Measurements from ENCODE around the gene SEMA6A. TPM values are rescaled to one million over a fixed set of nuclear protein-coding genes. Genes with fewer than 3 reads are reported as not detected.
A peak's percentile ranks its signal among the peaks of the same experiment; 100 is the strongest.

The SEMA6A gene, protein sequence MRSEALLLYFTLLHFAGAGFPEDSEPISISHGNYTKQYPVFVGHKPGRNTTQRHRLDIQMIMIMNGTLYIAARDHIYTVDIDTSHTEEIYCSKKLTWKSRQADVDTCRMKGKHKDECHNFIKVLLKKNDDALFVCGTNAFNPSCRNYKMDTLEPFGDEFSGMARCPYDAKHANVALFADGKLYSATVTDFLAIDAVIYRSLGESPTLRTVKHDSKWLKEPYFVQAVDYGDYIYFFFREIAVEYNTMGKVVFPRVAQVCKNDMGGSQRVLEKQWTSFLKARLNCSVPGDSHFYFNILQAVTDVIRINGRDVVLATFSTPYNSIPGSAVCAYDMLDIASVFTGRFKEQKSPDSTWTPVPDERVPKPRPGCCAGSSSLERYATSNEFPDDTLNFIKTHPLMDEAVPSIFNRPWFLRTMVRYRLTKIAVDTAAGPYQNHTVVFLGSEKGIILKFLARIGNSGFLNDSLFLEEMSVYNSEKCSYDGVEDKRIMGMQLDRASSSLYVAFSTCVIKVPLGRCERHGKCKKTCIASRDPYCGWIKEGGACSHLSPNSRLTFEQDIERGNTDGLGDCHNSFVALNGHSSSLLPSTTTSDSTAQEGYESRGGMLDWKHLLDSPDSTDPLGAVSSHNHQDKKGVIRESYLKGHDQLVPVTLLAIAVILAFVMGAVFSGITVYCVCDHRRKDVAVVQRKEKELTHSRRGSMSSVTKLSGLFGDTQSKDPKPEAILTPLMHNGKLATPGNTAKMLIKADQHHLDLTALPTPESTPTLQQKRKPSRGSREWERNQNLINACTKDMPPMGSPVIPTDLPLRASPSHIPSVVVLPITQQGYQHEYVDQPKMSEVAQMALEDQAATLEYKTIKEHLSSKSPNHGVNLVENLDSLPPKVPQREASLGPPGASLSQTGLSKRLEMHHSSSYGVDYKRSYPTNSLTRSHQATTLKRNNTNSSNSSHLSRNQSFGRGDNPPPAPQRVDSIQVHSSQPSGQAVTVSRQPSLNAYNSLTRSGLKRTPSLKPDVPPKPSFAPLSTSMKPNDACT
- total RNA-seq: 5.0 and 18.8 TPM in 2 replicates

DNA sequence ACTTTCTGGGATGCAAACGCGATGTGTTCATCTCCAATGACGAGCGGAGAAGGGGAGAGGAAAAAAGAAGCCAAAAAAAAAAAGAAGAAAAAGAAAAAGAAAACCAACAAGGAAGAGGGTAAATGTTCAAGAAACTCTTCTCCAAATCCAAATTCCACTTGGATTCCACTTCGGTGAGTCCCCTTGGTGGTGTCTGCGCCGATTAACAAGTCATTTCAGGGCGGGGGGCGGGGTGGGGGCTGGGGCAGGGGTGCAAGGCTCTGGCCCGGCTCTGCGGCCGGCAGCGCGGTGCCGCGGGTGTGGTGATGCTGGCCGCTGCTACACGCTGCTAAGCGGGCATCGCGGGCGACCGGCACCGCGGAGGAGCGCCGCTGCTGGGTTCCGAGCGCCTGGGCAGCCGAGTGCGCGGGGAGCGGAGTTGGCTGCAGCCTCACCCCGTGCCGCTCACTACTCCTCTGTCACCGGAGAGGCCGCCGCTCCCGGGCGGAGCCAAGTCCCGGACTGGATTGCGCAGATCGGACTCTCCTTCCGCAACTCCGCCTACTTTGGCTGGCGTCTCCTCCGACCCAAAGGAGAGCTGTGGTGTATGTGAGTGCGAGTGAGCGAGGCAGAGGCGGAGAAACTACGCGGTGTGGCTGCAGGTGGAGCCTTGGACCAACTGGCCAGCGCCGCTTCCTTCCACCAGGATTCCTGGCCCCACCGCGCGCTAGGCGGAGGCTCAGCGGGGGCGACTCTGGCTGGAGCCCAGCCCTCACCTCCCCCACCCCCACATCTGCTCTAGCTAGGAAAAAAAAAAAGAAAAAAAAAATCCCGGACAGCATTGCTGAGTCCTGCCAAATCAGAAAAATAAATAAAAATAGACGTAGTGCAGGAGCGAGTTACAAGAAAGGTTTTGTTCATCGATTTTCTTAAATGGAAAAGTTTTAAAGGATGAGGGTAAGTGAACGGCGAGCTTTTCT is at the start of gene SEMA6A:
Gene SEMA6A, minus strand, starts transcription at position 457 of the 959 bp plus-strand sequence. CDS start 69,879 bp downstream, outside the sequence.
- peak; percentile 90 to 97 for DNase-seq (ENCODE audit: low read depth in 2 of 2)

DNA sequence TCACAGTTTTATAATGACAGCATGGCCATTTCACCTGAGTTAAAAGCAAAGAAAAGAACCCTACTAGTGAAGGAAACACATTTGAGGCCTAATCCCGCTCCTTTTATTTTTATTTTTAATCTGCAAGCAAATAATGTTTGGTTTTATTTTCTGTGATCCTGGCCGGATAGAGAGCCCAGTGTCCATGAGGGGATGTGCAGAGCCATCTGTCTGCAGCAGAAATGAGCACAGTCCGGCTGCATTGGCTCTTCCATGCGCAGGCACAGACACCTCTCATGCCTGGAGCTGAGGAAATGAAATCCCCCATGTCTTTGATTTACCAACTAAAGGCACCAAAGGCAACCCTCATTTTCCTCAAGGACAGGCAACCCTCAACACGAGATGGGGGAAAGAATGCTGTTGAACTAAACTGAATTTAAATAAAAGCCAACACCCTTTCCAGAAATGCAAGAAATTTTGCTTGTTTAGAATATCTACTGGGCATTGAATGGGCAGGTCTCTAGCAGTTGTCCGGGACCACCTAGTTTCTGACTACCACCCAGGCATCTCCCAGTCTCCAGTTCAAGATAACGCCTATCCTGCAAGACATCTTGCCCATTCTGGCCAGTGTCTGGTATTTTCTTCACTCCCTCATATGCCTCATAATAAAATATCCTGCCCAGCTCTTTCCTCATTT is 47.9 kb upstream of the SEMA6A start:
- DNase-seq (ENCODE audit: low read depth in 2 of 2): no peak

DNA sequence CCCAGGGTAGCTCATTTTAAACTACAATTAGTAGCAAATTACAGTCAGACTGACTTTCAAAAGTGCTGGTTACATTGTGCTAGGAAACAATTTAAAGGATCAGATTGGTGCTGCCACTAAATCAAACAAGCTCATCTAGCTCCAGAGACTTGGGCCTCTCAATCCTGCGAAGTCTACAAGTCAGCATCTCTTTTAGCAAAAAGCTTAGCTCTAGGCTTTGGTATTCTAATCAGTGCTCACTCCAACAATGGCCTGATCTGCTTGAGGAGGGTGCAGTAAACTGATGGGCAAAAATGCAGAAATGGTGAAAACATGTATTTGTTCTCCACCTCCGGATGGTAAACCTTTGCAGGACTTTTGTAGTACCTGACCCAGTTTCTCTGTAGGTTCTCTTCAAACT is 47.0 kb upstream of the SEMA6A start:
- DNase-seq (ENCODE audit: low read depth in 2 of 2): no peak

DNA sequence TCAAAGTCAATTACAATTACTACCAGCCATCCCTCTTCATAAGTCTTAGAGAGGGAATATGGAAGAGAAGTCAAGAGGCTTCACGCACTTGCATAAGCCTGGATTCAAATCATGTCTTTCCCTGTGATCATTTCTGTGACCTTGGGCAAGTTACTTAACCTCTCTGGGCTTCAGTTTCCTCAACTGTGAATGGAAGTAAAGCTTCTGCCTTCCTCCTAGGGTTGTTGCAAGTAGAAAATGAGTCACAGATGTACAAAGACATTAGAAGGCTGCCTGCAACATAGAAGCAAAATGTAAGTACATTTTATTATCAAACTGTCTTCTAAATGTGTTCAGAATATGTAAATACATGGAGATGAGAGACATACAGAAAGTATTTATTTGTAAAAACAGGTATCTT is 42.3 kb upstream of the SEMA6A start:
- no peak for DNase-seq (ENCODE audit: low read depth in 2 of 2)

DNA sequence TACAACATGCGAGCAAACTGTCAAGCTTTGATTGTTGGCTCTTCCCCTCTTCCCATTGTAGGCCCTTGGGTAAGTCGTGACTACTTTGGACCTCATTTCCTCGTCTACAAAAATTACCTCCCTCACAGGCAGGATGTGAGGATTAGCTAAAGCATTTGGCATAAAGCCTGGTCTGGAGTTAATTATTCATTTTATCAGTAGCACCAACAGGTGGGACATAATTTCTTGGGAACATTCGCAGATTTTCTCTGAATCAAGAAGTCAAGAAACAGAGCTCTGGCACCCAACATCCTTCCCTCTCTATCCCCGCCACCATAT is 39.9 kb upstream of the SEMA6A start:
- DNase-seq (ENCODE audit: low read depth in 2 of 2): no peak

DNA sequence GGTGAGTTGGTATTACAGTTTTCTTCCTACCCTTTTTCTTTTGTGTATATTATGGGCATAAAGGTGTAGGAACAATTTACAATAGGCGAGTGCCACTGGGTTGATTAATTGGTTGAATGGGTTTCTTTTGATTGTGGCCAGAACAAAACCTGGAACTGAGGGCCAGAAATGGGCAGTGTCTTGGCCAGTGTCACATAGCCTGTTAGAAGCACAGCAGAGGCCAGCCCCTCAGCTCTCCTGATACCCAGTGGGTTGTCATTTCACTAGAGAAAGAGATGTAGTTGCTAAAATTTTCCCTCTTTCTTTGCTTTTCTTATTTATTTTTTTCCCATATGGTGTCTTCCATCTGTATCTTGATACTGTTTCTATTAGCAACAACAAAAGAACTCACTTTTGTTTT is 38.8 kb upstream of the SEMA6A start:
- DNase-seq (ENCODE audit: low read depth in 2 of 2): peak in 1 of 2 donors; percentile 12

DNA sequence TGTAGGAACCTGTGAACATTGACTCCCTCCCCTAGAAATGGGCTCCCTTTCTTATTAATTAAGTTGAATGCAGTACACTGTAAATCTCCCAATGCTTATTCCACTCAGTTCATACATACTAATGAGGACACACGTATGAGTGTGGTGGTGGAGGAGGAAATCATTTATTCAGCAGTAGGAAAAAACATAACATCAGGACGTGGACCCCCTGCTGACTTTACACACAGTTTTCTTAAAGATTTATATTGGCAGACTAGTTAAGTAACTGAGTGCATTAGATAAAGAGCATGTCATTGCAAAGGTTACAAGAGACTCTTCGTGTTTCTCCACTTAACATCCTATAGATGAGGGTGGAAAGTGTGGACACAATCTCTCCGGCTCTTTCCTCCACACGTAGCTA is 37.8 kb upstream of the SEMA6A start:
- DNase-seq (ENCODE audit: low read depth in 2 of 2): no peak

DNA sequence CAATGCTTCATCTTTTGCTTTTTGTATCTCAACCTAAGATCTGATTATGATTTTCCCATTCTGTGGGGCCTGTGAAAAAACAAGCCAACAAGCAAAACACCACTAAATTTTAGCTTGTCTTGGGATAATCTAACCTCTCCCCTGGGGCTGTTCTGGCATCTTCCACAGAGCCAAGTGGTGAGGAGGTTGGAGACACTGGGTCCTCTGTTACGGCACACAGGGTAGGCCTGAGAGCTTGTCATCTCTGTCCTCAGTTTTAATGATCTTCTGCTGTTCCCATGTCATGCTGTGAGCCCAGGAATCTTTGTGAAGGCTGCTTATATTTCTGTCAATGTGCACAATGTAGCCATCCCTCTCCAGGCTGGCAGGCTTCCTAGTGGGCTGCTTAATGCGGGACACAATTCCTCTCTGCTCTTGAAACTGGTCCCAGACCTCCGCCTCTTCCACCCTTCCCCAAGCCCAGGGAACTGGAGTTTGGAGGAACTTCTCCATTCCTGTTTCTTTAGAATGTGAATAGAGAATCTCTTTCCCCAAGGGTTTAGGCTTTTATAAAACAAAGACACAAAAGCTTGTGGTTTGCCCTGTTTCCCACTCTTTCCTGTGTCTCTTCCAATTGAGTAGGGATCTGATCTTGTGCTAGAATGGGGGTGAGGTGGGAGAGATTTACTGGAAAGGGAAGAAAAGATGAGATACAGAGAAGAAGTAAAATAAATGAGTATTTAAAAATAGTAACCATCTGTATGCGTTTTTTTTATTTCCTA is 30.9 kb upstream of the SEMA6A start:
- no peak for DNase-seq (ENCODE audit: low read depth in 2 of 2)

DNA sequence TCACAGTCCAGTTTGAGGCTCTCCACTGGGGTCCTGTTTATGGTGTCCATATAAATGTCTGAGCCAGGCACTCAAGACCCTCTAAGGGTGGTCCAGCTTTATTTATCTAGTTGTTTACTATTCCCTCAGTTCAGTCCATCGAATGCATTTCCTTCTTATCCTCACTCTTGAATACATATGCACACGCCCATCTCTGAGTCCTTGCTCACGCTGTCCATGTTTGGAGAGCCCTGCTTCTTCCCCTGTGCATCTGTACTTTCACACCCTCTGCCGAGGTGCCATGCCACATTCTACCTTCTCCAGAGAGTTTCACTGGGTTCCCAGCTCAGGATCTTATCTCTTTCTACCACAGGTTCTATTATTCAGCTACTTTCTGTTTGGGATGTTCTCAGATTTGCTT is 30.2 kb upstream of the SEMA6A start:
- no peak for DNase-seq (ENCODE audit: low read depth in 2 of 2)

DNA sequence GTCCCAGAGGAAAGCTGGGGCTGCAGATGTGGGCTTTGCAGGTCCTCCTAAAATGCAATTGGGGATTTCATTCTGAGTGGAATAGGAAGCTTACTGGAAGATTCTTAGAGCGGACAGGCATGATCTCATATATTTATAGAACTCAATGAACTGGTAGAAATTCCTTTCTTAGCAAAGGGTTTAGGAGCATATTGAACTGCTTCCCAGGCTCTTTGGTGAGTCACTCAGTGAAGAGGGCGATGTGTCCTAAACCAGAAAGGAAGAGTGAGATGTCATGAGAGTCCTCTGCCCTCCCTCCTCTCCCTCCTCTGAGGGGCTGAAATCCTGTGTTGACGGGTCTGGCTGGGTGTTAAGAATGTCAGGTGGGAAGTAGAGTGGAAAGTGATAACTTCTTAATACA is 26.3 kb upstream of the SEMA6A start:
- DNase-seq (ENCODE audit: low read depth in 2 of 2): no peak

DNA sequence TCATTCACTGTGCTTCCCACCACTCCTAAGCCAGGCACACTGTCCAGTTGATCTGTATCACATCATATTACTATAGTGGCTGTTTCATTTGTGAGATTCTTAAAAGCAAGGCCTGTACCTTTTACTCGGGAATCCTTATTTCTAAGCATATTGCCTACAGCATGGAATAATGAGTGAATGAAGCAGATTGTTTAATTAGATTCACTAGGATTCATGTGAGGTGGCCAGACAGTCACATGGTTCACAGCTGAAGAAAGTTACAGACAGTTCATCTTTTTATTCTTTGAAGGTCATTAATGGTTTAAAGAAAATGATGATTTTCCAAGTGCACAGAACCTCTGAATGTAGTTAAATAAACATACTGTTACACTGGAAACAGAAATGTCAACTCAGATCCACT is 24.3 kb upstream of the SEMA6A start:
- DNase-seq (ENCODE audit: low read depth in 2 of 2): no peak

DNA sequence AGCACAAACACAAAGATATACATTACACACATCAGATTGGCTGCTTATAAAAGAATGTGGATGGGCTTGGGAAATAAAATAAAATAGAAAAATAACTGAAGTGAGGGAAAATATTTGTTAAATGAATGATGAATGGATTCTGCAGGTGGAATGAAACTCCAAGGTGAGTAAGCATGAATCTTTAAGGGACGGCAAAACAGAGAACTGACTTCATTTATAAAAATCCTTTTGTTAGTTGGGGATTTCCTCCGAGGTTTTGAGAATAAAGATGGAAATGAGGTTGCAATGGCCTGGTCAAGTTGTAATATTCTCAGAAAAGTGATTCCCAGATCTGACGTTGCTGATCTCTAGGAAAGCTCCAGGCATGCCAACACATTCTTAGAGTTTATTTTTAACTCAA is 20.9 kb upstream of the SEMA6A start:
- DNase-seq (ENCODE audit: low read depth in 2 of 2): no peak

DNA sequence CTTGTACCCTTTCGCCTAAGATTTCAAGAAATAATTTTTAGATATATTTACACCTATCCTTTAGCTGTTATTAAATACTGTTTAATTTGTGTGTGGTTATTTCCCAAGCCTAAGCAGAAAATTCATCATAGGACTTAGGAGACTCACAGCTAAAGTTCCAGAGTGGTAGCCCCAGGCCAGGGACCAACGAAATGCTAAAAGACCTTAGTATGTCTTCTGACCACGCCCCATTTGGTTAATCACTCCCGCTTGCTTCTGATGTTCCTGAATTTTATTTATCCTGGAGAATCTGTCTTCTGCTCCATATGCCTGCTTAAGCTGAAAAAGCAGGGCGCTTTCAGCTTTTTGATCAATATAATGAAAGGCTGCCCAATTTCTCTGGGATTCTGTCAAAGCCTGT is 18.7 kb upstream of the SEMA6A start:
- no peak for DNase-seq (ENCODE audit: low read depth in 2 of 2)

DNA sequence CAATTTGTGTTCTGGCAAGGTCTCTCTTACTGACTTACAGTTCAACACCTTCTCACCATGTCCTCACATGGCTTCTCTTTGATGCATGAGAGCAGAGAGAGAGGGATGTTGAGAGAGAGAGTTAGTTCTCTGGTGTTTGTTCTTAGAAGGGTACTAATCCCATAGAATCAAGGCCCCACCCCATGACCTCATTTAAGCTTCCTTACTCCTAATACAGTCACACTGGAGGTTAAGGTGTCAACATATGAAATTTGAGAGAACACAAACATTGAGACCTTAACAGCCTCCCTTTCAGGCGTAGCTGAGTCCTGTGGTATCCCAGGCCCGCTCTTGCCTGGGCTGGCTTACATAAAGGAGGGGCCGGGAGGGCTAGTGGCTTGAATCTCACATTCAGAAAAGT is 10.6 kb upstream of the SEMA6A start:
- no peak for DNase-seq (ENCODE audit: low read depth in 2 of 2)

DNA sequence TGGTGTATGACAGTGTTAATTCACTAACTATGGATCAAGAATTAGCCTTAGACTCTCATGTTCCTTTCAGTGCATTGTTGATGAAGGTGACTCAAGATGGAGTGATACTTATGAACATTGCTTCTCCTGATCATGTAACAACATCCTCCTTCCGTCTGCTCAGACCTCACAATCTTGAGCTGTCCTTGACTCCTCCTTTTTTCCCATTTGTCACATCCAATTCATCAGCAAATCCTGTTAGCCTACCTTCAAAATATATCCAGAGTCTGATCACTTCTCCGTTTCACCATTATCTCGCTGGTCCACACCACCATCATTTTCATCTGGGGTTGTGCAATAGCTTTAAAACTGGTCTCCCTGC is 9.2 kb upstream of the SEMA6A start:
- no peak for DNase-seq (ENCODE audit: low read depth in 2 of 2)

DNA sequence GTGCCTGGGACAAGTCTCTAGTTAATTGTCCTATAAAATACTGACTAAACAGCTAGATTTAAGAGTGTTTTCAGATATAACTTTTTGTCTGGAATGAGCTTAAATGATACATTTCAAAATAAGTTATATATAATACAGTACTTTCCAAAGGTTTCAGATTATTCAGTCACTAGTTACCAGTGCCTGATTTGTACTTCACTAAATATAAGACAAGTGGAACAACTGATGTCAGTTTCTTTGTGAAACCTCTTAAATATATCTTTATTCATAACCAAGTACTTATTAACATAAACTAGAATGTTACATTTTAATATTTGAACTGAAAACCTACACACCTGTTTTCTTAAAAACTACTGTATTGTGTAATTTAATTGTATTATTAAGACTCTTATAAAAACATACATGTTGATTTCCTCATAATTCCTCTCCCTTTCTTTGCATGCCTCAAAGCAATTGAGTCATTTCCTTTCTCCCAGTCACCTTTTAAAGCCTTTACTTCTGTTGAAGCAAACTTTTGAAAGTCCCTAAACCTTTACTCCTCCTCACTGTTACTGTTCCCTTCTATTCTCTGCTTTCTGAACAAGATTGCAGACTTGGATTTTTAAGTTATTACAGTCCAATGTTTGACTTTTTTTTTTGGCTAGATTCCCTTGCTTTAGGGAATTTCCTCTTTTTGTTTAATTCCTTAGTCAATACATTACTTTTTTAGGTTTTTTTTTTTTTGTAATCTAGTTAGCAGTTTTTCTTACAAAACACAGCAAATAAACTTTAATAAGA is 8.7 kb upstream of the SEMA6A start:
- DNase-seq (ENCODE audit: low read depth in 2 of 2): peak in 1 of 2 donors; percentile 28

DNA sequence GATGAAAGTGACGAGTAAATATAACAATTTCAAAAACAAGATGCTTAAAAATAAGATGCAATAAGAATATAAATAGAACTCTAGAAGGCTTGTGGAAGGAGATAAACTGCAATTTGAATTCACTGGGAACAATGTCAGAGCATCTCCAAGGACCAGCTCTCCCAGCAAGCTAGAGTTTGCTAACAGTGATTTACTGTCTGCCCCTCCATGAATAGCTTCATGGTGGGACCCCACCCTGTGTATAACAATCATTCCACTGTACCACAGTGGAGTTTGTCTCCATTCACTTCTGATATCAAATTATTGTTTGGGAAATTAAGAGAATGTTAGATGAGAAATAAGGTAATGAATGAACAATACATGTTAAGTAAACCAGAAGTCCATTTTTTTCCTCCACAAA is 7.3 kb upstream of the SEMA6A start:
- DNase-seq (ENCODE audit: low read depth in 2 of 2): no peak

DNA sequence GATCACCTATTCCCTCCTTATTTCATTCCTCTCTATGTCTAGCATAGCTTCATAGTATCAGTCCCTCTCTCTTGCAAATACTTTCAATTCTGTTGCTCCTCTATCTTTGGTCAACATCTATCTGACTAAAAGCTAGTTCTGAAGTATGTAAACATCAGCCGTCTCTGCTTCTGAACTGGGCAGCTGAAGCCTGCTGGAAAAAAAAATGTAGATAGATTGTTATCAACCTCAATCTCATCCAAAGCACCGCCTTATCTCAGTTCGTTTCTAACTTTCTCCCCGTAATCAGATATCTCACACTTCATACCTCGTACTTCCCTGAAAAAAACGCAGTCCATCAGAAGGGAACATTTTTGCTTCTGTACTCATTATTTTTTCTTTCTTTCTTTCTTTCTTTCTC is 4.5 kb upstream of the SEMA6A start:
- DNase-seq (ENCODE audit: low read depth in 2 of 2): no peak

DNA sequence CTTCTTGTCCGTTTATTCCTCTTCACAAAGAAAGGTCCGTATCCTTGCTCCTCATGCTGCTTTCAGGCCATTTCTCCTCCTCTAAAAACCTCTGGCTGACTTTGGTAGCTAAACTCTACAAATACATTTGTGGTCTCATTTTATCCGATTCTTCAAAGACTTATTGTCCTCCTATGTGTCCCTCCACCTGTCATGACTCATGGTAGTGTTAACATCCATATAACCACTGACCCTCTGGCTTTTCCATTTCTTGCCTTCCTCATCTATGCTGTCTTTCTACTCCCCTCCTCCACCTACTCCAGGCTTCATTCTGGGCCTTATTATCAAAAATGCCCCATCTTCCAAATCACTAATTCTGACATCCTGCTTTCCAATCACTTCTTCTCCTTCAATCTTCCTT is 4.1 kb upstream of the SEMA6A start:
- DNase-seq (ENCODE audit: low read depth in 2 of 2): no peak

Data from lung microvascular endothelial cell (primary cell).